Measurements from ENCODE around the gene AKT3.

AKT3 gene

DNA sequence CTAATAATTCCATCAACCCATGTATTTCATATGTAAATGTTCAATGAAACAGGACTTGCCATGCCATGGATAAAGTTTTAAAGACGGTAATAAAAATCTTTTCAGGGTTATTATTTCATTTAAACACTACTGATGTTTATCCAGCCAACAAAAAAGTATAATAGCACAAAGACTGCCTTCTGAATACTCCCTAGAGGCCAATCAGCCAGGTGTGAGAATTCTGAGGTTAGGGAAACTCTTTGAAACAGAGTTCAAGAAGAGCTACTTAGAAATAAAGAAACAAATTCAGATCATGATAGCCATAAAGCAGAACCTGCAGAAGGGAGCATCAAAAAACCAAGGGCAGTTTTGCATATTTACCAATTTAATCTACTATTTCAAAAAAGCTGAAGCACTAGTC, 48.7 kb downstream of the AKT3 start:
- H3K4me3 ChIP-seq (ENCODE audit: low read depth, low read length), result no peak overlapping the region
- TF ChIP-seq, protein P1, sequence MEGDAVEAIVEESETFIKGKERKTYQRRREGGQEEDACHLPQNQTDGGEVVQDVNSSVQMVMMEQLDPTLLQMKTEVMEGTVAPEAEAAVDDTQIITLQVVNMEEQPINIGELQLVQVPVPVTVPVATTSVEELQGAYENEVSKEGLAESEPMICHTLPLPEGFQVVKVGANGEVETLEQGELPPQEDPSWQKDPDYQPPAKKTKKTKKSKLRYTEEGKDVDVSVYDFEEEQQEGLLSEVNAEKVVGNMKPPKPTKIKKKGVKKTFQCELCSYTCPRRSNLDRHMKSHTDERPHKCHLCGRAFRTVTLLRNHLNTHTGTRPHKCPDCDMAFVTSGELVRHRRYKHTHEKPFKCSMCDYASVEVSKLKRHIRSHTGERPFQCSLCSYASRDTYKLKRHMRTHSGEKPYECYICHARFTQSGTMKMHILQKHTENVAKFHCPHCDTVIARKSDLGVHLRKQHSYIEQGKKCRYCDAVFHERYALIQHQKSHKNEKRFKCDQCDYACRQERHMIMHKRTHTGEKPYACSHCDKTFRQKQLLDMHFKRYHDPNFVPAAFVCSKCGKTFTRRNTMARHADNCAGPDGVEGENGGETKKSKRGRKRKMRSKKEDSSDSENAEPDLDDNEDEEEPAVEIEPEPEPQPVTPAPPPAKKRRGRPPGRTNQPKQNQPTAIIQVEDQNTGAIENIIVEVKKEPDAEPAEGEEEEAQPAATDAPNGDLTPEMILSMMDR (IDR thresholded peaks at IDR 0.05; ENCODE audit: control insufficient read depth, extremely low read depth, insufficient read depth), result no peak
- DNase-seq (ENCODE audit: low read depth), result no peak

- no peak overlapping the region for H3K4me3 ChIP-seq (ENCODE audit: low read depth, low read length)
- no peak for DNase-seq (ENCODE audit: low read depth)
- TF ChIP-seq, protein P1 (IDR thresholded peaks at IDR 0.05; ENCODE audit: control insufficient read depth, extremely low read depth, insufficient read depth), result no peak
Measured at GRCh38 chr1:243799908-243800307, 50.1 kb downstream of the AKT3 start.

GRCh38 chr1:243798726-243799125, 51.3 kb downstream of the AKT3 start:
- H3K4me3 ChIP-seq (ENCODE audit: low read depth, low read length), result no peak overlapping the region
- DNase-seq (ENCODE audit: low read depth), result no peak
- TF ChIP-seq, protein P1 (IDR thresholded peaks at IDR 0.05; ENCODE audit: control insufficient read depth, extremely low read depth, insufficient read depth), result no peak

- DNase-seq (ENCODE audit: low read depth), result no peak
- H3K4me3 ChIP-seq (ENCODE audit: low read depth, low read length), result no peak overlapping the region
- TF ChIP-seq, protein P1 (IDR thresholded peaks at IDR 0.05; ENCODE audit: control insufficient read depth, extremely low read depth, insufficient read depth), result no peak
Measured at GRCh38 chr1:243796016-243796415, 54.0 kb downstream of the AKT3 start.

DNA sequence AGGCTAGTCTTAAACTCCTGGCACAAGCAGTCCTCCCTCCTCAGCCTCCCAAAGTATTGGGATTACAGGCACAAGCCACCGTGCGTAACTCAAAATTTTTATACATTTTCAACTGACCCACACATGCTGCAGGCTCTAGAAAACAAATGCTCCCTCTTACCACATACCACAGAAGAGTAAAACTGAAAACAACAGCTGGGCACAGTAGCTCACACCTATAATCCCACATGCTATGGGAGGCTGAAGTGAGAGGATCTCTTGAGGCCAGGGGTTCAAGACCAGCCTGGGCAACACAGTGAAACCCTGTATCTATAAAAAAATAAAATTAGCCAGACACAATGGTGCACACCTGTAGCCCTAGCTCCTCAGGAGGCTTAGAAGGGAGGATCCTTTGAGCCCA, 56.7 kb downstream of the AKT3 start:
- TF ChIP-seq, protein P1 (IDR thresholded peaks at IDR 0.05; ENCODE audit: control insufficient read depth, extremely low read depth, insufficient read depth), result no peak
- no peak overlapping the region for H3K4me3 ChIP-seq (ENCODE audit: low read depth, low read length)
- no peak for DNase-seq (ENCODE audit: low read depth)

DNA sequence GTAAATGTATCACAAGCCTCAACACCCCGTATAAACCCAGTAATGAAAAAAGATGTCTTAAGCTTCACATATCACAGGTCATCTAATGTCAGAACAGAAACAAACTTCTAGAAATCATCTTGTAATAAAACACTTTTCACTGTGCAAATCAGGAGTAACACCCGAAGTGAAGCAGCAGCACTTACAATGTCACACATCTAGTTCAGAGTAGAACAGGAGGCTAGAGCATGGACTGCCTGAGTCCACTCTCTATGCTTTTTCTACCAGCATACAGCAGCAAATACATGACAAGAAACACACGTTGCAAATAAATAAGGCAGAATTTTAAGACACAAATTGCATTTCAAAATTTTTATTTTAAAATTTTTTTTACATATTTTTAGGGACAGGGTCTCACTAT, 57.2 kb downstream of the AKT3 start:
- TF ChIP-seq, protein P1 (IDR thresholded peaks at IDR 0.05; ENCODE audit: control insufficient read depth, extremely low read depth, insufficient read depth), result no peak
- no peak for DNase-seq (ENCODE audit: low read depth)

GRCh38 chr1:243792401-243792800, 57.6 kb downstream of the AKT3 start:
- TF ChIP-seq, protein P1 (IDR thresholded peaks at IDR 0.05; ENCODE audit: control insufficient read depth, extremely low read depth, insufficient read depth), result no peak
- no peak for DNase-seq (ENCODE audit: low read depth)
- H3K4me3 ChIP-seq (ENCODE audit: low read depth, low read length), result no peak overlapping the region

More for the DNA sequence above, 57.2 kb downstream of the AKT3 start:
- H3K4me3 ChIP-seq (ENCODE audit: low read depth, low read length), result no peak overlapping the region
